ENCODE results near the gene GEN1. TPM values are rescaled to one million over a fixed set of nuclear protein-coding genes. Genes with fewer than 3 reads are reported as not detected.
"Not testable (repeated sequence)": the region's sequence is repeated elsewhere in the genome, so short reads cannot be mapped to it uniquely, and the experiment has no call there.

Gene GEN1
- total RNA-seq, 2 experiments from 2014 or later: 37.1 to 44.0 TPM

GRCh38 chr2:17818235-17818815 is 64.4 kb downstream of the GEN1 start:
- Mint-ChIP-seq H3K36me3 (ENCODE audit: low read depth) (no peaks in the 10 kb centered on the region), H3K9me3 (ENCODE audit: insufficient read depth) (no peaks in the 10 kb centered on the region), H3K4me1 (ENCODE audit: low read depth) (peaks cover 34% of the 10 kb centered on the region), H3K27me3 (ENCODE audit: low read depth) (peaks cover 27% of the 10 kb centered on the region), H3K27ac (no peak overlapping the region), H3K4me3 (no peak overlapping the region)
- ChIA-PET CTCF (no interaction called here), POLR2A (no interaction called here)
- ATAC-seq (no peak), DNase-seq (no peak)

DNA sequence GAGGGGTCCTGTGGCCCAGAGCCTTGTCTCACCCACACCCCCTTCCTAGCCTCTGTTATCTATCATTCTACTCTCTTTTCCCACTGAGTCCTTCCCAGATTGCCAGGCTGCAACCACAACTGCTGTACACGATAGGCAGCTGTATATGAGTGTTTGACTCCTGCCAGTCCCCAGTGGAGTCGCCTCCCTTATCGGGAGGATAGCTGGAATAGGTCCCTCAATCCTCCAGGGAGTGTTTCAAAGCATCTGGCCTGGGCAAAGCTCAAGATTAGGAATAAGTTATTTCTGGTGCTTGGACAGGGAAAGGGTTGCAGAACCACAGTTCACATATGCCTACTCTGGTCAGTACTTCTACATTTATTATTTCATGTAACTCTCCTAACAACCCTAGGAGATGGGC is 67.1 kb downstream of the GEN1 start:
- Mint-ChIP-seq H3K4me3 (no peak overlapping the region), H3K9me3 (ENCODE audit: insufficient read depth) (no peaks in the 10 kb centered on the region), H3K4me1 (ENCODE audit: low read depth) (peaks cover 24% of the 10 kb centered on the region), H3K27me3 (ENCODE audit: low read depth) (peaks cover 23% of the 10 kb centered on the region), H3K27ac (no peak overlapping the region), H3K36me3 (ENCODE audit: low read depth) (no peaks in the 10 kb centered on the region)
- ChIA-PET POLR2A (interaction anchor here (0.7 kb wide), 1 partner anchor 67 kb away, joined by 4 read pairs; the partner anchor contains the start of genes GEN1 and SMC6), CTCF (interaction anchor here (1.0 kb wide), 1 partner anchor 150 kb away, joined by 3 read pairs; no protein-coding TSS in a partner anchor)
- DNase-seq (no peak), ATAC-seq (no peak)

GRCh38 chr2:17821535-17822444 is 67.9 kb downstream of the GEN1 start:
- H3K4me1 Mint-ChIP-seq (ENCODE audit: low read depth): peaks cover 24% of the 10 kb centered on the region
- CTCF ChIA-PET: interaction anchor here (1.0 kb wide), 1 partner anchor 151 kb away, joined by 3 read pairs; no protein-coding TSS in a partner anchor

DNA sequence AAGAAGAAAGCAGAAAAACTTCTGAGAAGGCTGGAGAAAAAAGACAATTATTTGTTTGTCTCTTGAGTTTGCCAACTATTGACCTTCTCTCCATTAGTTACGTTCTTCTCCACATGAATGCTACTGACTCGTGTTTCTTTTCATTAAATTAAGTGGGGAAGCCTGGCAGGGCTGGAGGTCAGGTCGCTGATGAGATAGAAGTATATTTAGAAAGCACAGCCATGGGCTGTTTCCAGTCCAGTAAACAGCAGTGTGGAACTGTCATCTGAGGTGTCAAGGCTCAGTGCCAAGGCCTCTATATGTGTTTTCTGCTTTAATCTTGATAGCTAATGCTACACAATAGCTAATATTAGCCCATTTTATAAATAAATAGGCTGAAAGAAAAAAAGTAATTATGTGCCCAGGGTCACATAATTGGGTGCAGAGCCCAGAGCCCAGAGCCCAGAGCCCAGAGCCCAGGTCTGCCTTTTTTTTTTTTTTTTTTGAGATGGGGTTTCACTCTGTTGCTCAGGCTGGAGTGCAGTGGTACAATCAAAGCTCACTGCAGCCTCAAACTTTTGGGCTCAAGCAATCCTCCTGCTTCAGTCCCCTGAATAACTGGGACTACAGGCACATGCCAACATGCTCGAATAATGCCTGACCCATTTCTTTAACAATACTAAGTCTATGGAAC is 68.6 kb downstream of the GEN1 start:
- CTCF ChIA-PET: no interaction called here
- Mint-ChIP-seq H3K9me3 (ENCODE audit: insufficient read depth) (no peaks in the 10 kb centered on the region), H3K36me3 (ENCODE audit: low read depth) (no peaks in the 10 kb centered on the region), H3K27me3 (ENCODE audit: low read depth) (peaks cover 16% of the 10 kb centered on the region), H3K27ac (peak overlapping the region; percentile 72), H3K4me1 (ENCODE audit: low read depth) (peaks cover 24% of the 10 kb centered on the region), H3K4me3 (no peak overlapping the region)
- DNase-seq: no peak
- POLR2A ChIA-PET: no interaction called here
- no peak for ATAC-seq

More at GRCh38 chr2:17821535-17822444, 67.9 kb downstream of the GEN1 start:
- no peaks in the 10 kb centered on the region for H3K36me3 Mint-ChIP-seq (ENCODE audit: low read depth)
- peak overlapping the region; percentile 71 for H3K27ac Mint-ChIP-seq
- H3K4me3 Mint-ChIP-seq: no peak overlapping the region
- peaks cover 19% of the 10 kb centered on the region for H3K27me3 Mint-ChIP-seq (ENCODE audit: low read depth)
- no peak for DNase-seq
- POLR2A ChIA-PET: interaction anchor here (0.7 kb wide), 1 partner anchor 68 kb away, joined by 4 read pairs; the partner anchor contains the start of genes GEN1 and SMC6
- no peaks in the 10 kb centered on the region for H3K9me3 Mint-ChIP-seq (ENCODE audit: insufficient read depth)
- ATAC-seq: peak; percentile 53

GRCh38 chr2:17823646-17824045 is 69.7 kb downstream of the GEN1 start:
- ATAC-seq; H3K9me3 Mint-ChIP-seq (ENCODE audit: insufficient read depth); H3K4me3 Mint-ChIP-seq; H3K36me3 Mint-ChIP-seq (ENCODE audit: low read depth); POLR2A ChIA-PET; H3K27ac Mint-ChIP-seq; DNase-seq; CTCF ChIA-PET: not testable (repeated sequence)
- Mint-ChIP-seq H3K27me3 (ENCODE audit: low read depth) (peaks cover 15% of the 10 kb centered on the region), H3K4me1 (ENCODE audit: low read depth) (peaks cover 24% of the 10 kb centered on the region)

- ChIA-PET POLR2A (no interaction called here), CTCF (no interaction called here)
- Mint-ChIP-seq H3K36me3 (ENCODE audit: low read depth) (no peaks in the 10 kb centered on the region), H3K27me3 (ENCODE audit: low read depth) (peaks cover 34% of the 10 kb centered on the region), H3K9me3 (ENCODE audit: insufficient read depth) (no peaks in the 10 kb centered on the region), H3K4me1 (ENCODE audit: low read depth) (peaks cover 9% of the 10 kb centered on the region), H3K27ac (no peak overlapping the region), H3K4me3 (no peak overlapping the region)
- no peak for DNase-seq
- no peak for ATAC-seq
Observed at GRCh38 chr2:17827316-17827715, 73.4 kb downstream of the GEN1 start.

DNA sequence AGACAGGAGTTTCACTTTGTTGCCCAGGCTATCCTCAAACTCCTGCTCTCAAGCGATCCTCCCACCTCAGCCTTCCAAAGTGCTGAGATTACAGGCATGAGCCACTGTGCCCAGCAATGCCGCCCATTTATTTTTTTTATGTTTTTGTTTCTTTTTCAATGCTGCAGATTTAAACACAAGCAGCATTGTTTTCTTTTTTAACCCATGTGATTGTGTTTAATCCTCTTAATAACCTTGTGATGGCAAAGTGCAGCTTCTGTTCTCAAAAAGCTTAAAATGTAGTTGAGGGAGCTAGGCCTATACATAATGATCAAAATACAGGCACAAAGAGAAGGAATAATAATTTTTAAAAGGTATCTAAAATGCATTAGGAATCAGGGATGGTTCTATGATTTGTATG is 73.8 kb downstream of the GEN1 start:
- Mint-ChIP-seq H3K4me3 (no peak overlapping the region), H3K36me3 (ENCODE audit: low read depth) (no peaks in the 10 kb centered on the region), H3K4me1 (ENCODE audit: low read depth) (peaks cover 6% of the 10 kb centered on the region), H3K27me3 (ENCODE audit: low read depth) (peaks cover 35% of the 10 kb centered on the region), H3K27ac (no peak overlapping the region), H3K9me3 (ENCODE audit: insufficient read depth) (no peaks in the 10 kb centered on the region)
- DNase-seq (no peak), ATAC-seq (no peak)
- CTCF ChIA-PET: no interaction called here
- POLR2A ChIA-PET: no interaction called here

- Mint-ChIP-seq H3K4me1 (ENCODE audit: low read depth) (peaks cover 3% of the 10 kb centered on the region), H3K27me3 (ENCODE audit: low read depth) (peaks cover 39% of the 10 kb centered on the region), H3K9me3 (ENCODE audit: insufficient read depth) (no peaks in the 10 kb centered on the region), H3K27ac (no peak overlapping the region), H3K36me3 (ENCODE audit: low read depth) (no peaks in the 10 kb centered on the region), H3K4me3 (no peak overlapping the region)
- POLR2A ChIA-PET: no interaction called here
- DNase-seq (peak; percentile 60), ATAC-seq (peak; percentile 86)
- CTCF ChIA-PET: interaction anchor here (1.1 to 2.1 kb wide), 5 partner anchors 15 to 184 kb away, joined by 3 to 9 read pairs (median 5); no protein-coding TSS in a partner anchor
Observed at GRCh38 chr2:17830053-17831034, 76.4 kb downstream of the GEN1 start.

- DNase-seq (no peak), ATAC-seq (no peak)
- ChIA-PET POLR2A (no interaction called here), CTCF (no interaction called here)
- Mint-ChIP-seq H3K36me3 (ENCODE audit: low read depth) (no peaks in the 10 kb centered on the region), H3K27ac (no peak overlapping the region), H3K27me3 (ENCODE audit: low read depth) (peaks cover 37% of the 10 kb centered on the region), H3K9me3 (ENCODE audit: insufficient read depth) (no peaks in the 10 kb centered on the region), H3K4me3 (no peak overlapping the region), H3K4me1 (ENCODE audit: low read depth) (peaks cover 3% of the 10 kb centered on the region)
Observed at GRCh38 chr2:17835516-17835915, 81.6 kb downstream of the GEN1 start.
